Right renal pelvis (tissue), 4 donors: ENCODE data around the gene ALKBH2. TPM values are rescaled to one million over a fixed set of nuclear protein-coding genes. Genes with fewer than 3 reads are reported as not detected.

Source experiments
- DNase-seq, 4 donors: peaks; one replicate each; pipeline ENCODE4 v3.0.0-alpha.2; 2013; ENCODE audit warnings: low read depth in 4 of 4, low spot score in 3 of 4, missing footprints in 1 of 4
- polyA plus RNA-seq, 4 donors: library from polyadenylated mRNA; unstranded; fragments of 120-200 nt; gene quantifications; one replicate each; pipeline ENCODE4 v1.2.1, GENCODE V29; 2013; ENCODE audit not compliant: insufficient read length in 4 of 4

The ALKBH2 gene
- polyA plus RNA-seq, 4 donors = 23.9 to 32.8 (median 30.1) TPM

GRCh38 chr12:109115404-109115757 is 22.1 kb upstream of the ALKBH2 start:
- DNase-seq = no peak

- DNase-seq = no peak
Observed at GRCh38 chr12:109114644-109115043, 21.4 kb upstream of the ALKBH2 start.

- no peak for DNase-seq
Observed at GRCh38 chr12:109113661-109114321, 20.5 kb upstream of the ALKBH2 start.

GRCh38 chr12:109112720-109113465 is 19.6 kb upstream of the ALKBH2 start:
- no peak for DNase-seq

- peak in 3 of 4 donors; percentile 77 to 84 (median 81) for DNase-seq
Observed at GRCh38 chr12:109110988-109111495, 17.8 kb upstream of the ALKBH2 start.

- no peak for DNase-seq
Observed at GRCh38 chr12:109109746-109110350, 16.6 kb upstream of the ALKBH2 start.

GRCh38 chr12:109105176-109105575 is 11.9 kb upstream of the ALKBH2 start:
- DNase-seq = no peak

GRCh38 chr12:109102491-109102890 is 9.2 kb upstream of the ALKBH2 start:
- no peak for DNase-seq

- DNase-seq = no peak
Observed at GRCh38 chr12:109100741-109101140, 7.5 kb upstream of the ALKBH2 start.

- no peak for DNase-seq
Observed at GRCh38 chr12:109099431-109100020, 6.3 kb upstream of the ALKBH2 start.

GRCh38 chr12:109098651-109099050 is 5.4 kb upstream of the ALKBH2 start:
- DNase-seq = no peak

GRCh38 chr12:109098183-109098604 is 4.9 kb upstream of the ALKBH2 start:
- no peak for DNase-seq

- peak; percentile 86 to 95 (median 94) for DNase-seq
Observed at GRCh38 chr12:109097435-109098182, 4.3 kb upstream of the ALKBH2 start, which contains the start of gene UNG. Gene UNG, plus strand, starts transcription at chr12:109097597. Its CDS starts 83 bp downstream, at chr12:109097680.

GRCh38 chr12:109097140-109097434 is 3.8 kb upstream of the ALKBH2 start:
- DNase-seq = no peak

- no peak for DNase-seq
Observed at GRCh38 chr12:109092497-109093021, 713 bp downstream of the ALKBH2 start.

- no peak for DNase-seq
Observed at GRCh38 chr12:109089683-109090082, 3.6 kb downstream of the ALKBH2 start.

GRCh38 chr12:109088818-109089217 is 4.5 kb downstream of the ALKBH2 start:
- DNase-seq = no peak

GRCh38 chr12:109087250-109087649 is 6.0 kb downstream of the ALKBH2 start:
- DNase-seq = no peak

- no peak for DNase-seq
Observed at GRCh38 chr12:109085590-109085989, 7.7 kb downstream of the ALKBH2 start.

- no peak for DNase-seq
Observed at GRCh38 chr12:109084425-109084824, 8.8 kb downstream of the ALKBH2 start.
